NCI-H2196 (cell line): ENCODE measurements around the gene SYNRG.

Experiments
- DNase-seq: peaks from one replicate; lab custom pipeline; 2025; ENCODE audit not compliant: unreplicated experiment; lab: John Stamatoyannopoulos, UW

SYNRG gene

DNA sequence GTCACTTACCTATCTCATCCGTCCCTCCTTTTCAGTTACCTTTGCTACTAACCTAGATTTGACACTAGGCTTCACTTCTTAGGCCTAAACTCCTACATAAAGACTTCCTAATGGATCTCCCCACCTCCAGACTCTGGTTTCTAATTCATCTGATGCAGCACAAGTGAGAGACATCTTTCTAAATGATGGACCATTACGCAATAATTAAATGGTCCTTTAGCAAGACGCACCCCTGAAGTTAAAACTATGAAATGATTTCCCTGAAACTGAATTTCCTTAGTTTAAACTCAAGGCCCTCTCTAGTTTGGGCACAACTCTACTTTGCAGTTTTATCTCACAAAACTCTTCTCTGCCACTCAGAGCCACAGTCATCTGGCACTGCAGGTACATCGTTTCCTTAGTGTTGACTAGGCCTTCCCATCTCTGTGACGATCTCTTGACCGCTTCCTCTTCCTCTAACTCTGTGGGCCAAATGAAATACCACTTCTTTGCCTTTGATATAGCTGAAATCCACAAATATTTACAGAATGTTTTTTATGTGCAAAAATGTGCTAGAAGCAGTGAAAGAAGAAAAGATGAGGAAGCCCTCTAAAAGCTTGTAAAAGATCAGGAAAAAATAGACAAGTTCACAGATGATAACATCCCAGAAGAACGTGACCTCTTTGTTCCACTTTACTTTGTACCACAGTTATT is 3.3 kb downstream of the SYNRG start:
- DNase-seq, result no peak

- DNase-seq, result no peak
Observed at GRCh38 chr17:37605081-37605480, 4.1 kb downstream of the SYNRG start.

DNA sequence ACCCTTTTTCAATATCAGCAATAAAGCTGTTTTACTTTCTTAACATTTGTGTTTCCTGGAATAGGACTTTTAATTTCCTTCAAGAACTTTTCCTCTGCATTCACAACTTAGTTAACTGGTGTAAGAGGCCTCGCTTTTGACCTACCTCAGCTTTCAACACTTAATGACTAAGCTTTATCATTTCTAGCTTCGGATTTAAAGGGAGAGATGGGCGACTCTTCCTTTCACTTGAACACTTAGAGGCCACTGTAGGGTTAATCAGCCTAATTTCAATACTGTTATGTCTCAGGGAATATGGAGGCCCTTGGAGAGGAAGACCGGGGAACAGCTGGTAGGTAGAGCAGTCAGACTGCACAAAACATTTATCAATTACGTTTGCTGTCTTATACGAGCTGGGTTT is 4.7 kb downstream of the SYNRG start:
- DNase-seq, result no peak

GRCh38 chr17:37598145-37598544 is 11.1 kb downstream of the SYNRG start:
- no peak for DNase-seq

- DNase-seq, result no peak
Observed at GRCh38 chr17:37592291-37592690, 16.9 kb downstream of the SYNRG start.

- DNase-seq, result no peak
Observed at GRCh38 chr17:37585066-37585465, 24.2 kb downstream of the SYNRG start.

- no peak for DNase-seq
Observed at GRCh38 chr17:37576281-37576680, 32.9 kb downstream of the SYNRG start.

DNA sequence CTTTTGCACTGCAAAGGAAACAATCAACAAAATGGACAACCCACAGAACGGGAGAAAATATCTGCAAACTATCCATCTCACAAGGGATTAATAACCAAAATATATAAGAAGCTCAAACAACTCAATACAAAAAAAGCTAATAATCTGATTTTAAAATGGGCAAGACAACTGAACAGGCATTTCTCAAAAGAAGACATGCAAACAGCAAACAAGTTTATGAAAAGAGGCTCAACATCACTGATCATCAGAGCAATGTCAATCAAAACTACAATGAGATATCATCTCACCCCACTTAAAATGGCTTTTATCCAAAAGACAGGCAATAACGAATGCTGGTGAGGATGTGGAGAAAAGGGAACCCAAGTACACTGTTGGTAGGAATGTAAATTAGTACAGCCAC is 34.8 kb downstream of the SYNRG start:
- no peak for DNase-seq

DNA sequence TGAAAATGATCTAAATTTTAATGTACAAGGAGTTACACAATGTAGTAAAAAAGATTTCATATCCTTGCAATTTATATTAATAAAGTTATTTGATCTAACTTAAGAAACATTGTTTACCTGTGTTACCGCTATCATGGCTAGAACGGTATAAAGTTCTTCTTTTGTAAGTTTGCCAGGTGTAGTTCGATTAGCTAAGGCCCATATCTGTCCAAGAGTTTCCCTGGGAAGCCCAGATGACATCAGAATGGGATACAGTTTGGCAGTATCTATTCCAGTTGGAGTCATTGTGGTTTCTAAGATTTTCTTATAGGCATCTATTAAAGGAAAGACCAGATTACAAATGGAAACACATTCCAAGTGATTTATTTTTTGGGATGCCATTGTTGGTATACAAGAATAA is 37.5 kb downstream of the SYNRG start:
- no peak for DNase-seq

- DNase-seq, result peak; percentile 6
Observed at GRCh38 chr17:37570527-37571093, 38.6 kb downstream of the SYNRG start.

DNA sequence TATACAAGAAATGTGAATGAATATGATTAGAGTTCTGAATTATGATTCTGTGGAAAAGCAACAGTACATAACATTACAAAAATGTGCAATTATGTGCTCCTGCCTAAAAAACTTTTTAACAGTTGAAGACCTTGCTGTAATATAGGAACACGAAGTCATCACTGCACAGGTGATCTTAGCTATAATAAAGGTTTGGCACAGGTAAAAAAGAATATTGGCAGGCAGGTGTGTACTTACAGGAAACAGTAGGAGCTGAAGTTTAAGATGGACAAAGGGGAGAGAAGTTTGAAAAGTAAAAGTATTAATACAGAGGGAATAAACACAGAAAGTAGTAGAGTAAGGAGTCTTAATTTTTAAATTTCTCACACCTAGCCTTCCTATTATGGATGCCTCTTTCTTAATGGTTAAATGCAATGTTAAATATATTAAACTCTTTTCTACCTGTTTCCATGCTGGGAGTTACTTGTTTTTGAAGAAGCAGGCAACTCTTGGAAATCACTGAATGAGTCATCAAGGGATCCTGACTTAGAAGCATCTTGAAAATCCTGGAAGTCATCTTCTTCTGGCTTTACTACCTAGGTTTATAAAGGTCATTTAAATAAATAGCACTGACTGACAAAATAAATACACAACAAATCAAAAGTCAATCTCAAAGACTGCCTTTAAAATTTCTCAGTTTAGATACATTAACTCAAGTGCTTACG is 40.7 kb downstream of the SYNRG start:
- no peak for DNase-seq

GRCh38 chr17:37567538-37567937 is 41.7 kb downstream of the SYNRG start:
- no peak for DNase-seq

- no peak for DNase-seq
Observed at GRCh38 chr17:37567137-37567536, 42.1 kb downstream of the SYNRG start.

GRCh38 chr17:37564252-37564651 is 45.0 kb downstream of the SYNRG start:
- no peak for DNase-seq

DNA sequence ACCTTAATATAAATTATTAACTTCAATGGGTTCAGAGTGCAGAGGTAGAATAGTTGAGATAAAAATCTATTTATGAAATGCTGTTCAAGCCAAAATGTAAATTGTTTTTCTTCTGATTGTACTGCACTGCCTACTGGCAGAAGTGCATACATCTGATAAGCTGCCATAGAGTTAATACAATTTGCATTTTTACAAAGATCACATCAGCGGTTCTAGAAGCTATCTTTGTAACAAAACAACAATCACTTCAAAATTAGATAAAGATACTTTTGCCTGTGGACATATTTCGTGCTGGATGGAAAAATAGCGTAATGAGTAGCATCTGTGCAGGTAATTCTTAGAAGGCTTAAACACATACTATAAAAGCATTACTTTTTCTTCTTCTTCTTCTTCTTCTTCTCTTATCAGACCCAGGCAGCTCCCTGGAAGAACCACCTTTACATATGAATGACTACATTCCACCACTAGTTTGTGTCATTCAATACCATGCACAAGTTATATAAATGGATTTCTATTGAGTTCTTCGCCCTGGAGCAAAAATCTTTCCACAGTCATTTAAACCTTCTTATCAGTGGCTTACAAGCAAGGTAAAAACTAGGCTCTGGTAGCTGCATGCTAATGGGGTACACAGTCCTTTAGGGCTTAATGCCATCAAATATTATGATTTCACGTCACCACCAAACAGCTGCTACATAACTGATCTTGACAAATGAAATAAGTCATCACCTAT is 47.0 kb downstream of the SYNRG start:
- no peak for DNase-seq

DNA sequence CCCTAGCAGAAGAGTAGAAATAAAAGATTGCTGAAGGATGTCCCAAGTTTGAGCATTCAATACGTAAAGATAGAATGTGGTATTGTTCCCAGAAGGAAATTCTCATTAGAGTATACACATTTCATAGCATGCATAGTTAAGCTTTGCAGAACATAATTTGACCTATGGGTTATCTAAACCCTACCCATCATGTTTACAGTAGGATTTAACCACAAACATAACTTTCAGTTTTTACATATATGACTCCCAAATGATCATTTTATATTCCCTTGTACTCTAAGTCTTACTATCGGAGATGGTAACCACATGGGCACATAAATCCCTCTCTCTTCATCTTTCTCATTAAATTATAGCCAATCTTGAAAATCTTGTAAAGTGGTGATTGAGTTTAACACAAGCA is 50.9 kb downstream of the SYNRG start:
- no peak for DNase-seq

GRCh38 chr17:37557482-37557881 is 51.7 kb downstream of the SYNRG start:
- DNase-seq, result no peak

DNA sequence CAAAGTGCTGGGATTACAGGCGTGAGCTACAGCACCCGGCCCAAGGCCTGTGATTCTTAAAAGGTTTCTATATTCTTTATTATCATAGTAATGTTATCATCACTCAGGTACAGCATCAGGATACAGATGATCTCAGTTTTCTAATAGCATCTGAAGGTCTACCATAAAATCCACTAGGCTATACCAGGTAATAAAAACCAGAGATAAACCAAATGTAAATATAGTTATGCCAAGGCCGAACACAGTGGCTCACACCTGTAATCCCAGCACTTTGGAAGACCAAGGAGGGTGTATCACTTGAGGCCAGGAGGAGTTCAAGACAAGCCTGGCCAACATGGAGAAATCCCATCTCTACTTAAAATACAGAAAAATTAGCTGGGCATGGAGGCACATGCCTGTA is 53.8 kb downstream of the SYNRG start:
- DNase-seq, result no peak

- DNase-seq, result no peak
Observed at GRCh38 chr17:37553401-37553966, 55.7 kb downstream of the SYNRG start.

DNA sequence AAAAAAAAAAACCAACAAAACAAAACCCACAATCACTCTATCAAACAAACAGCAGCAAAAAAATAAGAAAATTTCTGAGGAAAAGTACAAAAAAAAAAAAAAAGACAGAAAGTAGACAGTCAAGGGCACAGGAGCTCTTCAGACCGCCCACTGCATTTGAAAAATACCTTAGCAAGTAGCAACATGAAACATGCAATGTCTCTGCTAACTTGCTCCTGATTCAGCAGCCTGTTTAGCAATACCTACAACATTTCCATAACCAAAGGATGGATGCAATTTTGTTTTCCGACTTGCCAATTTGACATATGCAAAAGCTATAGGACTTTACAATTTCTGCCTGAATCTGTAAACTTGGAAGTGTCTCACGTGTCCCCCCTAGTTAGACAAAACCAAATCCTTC is 57.4 kb downstream of the SYNRG start:
- DNase-seq, result no peak

DNA sequence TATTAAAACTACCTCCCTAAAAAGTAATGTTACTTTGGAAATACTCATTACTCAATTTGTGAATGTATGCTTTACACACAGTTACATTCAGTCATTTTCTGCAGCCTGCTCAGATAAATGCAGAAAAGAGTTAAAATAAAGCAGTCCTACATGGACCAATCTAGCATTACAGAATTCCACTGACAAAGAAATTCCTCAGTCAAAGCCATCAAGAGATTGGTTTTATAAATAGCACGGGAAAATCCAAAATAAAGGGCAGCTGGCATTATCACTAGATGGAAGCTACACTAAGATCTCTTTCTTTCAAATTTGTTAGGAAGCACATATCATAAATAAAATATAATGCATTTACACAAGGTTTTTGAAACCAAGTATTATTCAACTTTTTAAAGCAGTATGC is 61.2 kb downstream of the SYNRG start:
- no peak for DNase-seq

GRCh38 chr17:37546302-37546701 is 62.9 kb downstream of the SYNRG start:
- DNase-seq, result no peak
